ENCODE measurements around the gene DCBLD1.
A peak's percentile ranks its signal among the peaks of the same experiment; 100 is the strongest.
"Not testable (repeated sequence)": the region's sequence is repeated elsewhere in the genome, so short reads cannot be mapped to it uniquely, and the experiment has no call there.

The DCBLD1 gene

GRCh38 chr6:117482240-117483003, at the start of gene DCBLD1:
DCBLD1 (plus strand) TSS chr6:117482674; CDS start chr6:117482782, 108 bp downstream.
- peak; percentile 66 for DNase-seq

GRCh38 chr6:117440706-117441525, 41.6 kb upstream of the DCBLD1 start:
- DNase-seq = no peak

GRCh38 chr6:117441824-117442264, 40.6 kb upstream of the DCBLD1 start:
- no peak for DNase-seq

GRCh38 chr6:117442313-117442712, 40.2 kb upstream of the DCBLD1 start:
- DNase-seq = not testable (repeated sequence)

DNA sequence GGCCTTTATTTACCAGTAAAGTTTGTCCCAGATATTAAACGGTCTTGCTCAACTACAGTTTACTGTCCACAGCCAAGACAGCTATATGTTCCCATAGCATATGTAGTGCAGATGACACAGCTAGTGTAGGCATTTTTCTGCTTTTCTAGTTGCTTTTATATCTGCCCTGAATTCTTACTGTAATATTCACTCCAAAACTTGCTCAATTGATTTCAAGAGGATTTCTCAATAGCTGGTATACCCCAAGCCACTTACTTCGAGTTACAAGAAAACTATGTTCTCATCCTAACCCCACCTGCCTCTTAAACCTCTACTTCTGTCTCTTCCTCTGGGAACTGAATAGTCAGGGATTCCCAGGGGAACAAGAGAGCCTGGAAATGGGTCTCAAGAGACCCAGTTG, 37.9 kb upstream of the DCBLD1 start:
- no peak for DNase-seq

- DNase-seq = no peak
These were observed 35.6 kb upstream of the DCBLD1 start for GRCh38 chr6:117446861-117447260.

DNA sequence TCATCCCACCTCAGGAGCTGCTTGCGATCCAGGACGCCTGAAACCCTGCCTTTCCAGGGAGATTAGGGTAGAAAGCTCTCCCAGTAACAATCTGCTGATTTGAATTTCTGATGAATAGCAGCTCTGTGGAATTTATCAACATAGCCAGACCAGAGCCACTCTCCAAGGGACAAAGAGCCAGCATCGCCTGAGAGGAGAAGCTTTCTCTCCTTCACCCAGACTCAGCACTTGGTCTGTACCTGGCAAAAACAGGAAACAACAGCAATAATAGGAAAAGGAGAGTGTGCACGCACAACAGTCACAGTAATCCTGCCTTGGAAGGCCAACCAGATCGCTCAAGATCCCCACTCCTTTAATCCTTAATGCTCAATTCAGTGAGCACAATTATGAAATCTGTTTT, 34.5 kb upstream of the DCBLD1 start:
- no peak for DNase-seq

GRCh38 chr6:117448732-117449485, 33.6 kb upstream of the DCBLD1 start:
- no peak for DNase-seq

- DNase-seq = peak; percentile 20
These were observed 32.7 kb upstream of the DCBLD1 start for GRCh38 chr6:117449549-117450439.

GRCh38 chr6:117451671-117452070, 30.8 kb upstream of the DCBLD1 start:
- DNase-seq = no peak

DNA sequence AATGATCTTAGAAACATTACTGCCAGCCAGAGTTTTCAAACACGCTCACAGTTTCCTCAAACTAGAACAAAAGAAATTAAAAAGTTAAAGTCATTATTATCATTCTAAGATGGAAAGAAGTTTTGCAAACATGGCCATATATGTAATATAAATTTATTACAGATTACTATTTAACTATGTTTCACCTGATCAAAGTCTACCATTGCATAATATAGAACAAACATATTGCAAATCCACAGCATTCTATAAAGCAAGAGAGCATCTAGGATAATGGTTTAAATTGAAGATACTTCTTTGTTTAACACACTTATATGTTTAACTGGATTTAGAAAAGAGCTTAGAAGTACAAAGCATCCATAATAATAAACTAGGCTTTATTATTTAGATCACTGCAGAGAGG, 26.2 kb upstream of the DCBLD1 start:
- no peak for DNase-seq

DNA sequence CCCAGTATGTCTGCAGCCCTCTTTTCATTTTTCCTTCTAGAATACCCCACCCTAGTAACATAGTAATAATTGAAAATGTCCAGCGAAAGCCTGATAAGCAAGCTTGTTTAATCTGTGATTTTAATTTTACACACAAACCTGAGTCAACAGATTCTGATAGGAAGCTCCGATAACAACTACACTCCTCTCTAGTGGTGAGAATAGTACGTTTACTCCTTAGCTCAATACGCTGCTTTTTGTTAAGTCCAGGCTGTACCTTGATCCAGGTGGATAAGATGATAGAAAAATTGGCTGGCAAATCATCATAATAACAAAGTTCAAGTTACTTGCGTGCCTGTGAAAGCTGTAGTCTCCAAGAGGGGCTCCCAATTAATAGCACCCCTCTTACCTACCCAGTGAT, 25.5 kb upstream of the DCBLD1 start:
- no peak for DNase-seq

DNA sequence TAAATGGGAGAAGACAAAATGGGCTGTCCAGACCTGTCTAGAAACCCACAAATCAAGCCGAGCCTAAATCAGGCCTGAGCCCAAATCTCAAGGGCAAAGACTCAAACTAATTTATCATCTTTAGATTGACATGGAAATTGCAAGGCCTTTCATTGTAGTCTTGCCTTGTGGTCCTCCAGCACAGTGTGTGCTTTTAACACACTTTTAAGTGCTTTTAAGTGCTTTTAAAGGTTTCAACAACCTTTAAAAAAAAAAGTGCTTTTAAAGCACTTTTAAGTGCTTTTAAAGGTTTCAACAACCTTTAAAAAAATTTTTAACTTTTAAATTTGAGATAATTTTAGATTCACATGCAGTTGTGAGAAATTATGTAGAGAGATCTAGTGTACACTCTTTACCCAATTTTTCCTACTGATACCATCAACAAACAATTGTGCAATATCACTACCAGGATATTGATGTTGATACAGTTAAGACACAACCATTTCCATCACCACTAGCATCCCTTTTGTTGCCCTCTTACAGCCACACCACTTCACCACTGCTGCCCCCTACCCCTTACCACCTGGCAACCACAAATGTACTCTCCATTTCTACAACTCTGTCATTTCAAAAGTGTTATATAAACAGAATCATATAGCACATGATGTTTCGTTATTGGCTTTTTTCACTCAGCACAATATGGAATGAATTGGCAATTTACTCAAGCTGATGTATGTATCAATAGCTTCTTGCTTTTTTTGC, 23.1 kb upstream of the DCBLD1 start:
- no peak for DNase-seq

DNA sequence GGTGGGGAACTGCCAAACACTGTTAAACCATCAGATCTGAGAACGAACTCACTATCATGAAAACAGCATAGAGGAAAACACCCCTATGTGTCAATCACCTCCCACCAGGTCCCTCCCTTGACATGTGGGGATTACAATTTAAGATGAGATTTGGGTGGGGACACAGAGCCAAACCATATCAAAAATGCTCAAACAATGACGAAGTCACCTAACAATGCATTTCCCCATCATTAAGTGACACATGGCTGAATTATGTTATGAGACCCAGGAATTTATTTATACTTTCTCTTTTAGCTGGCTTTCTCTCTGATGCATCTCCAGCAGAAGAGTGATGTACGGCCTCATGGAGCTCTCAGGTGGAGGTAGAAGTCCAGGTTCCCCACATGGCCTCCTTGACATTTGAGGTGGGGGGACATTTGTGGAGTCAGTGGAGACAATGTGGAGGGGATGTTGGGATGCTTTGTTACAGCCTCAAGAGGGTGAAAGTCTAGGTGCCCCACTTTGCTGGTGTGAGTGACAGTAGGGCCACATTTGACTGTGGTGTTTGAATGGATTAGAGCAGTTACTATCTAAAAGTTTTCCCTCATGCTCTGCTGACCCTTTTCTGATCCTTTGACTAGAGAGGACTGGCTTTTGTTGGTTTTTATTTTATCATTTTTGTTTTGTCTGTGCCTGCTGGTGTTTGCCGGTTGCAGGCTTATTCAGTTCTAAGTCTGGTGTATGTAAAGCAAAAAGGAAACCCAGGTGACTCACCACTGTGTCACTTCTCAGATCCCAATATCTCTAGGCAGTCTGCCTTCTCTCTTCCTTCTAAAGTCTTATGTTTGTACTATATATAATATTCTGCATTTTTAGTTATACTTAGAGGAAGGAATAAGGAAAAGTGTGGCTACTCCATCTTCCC, 18.5 kb upstream of the DCBLD1 start:
- no peak for DNase-seq

- no peak for DNase-seq
These were observed 17.8 kb upstream of the DCBLD1 start for GRCh38 chr6:117464700-117465099.

DNA sequence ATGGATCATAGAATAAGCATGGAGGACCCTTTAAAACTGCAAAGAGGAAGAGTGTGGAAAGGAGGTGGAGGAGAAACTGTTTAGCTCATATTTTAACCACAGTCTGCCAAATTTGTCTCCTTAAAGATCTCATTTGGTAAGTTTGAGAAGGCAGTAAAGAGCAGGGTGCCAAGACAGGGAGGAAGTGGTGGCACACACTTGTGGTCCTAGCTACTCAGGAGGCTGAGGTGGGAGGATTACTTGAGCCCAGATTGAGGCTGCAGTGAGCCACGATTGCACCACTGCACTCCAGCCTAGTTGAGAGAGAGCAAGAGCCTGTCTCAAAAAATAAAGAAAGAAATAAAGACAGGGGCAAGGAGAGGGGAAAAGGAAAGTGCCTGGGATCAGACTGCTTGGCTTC, 16.8 kb upstream of the DCBLD1 start:
- DNase-seq = no peak

GRCh38 chr6:117467876-117468275, 14.6 kb upstream of the DCBLD1 start:
- DNase-seq = no peak

DNA sequence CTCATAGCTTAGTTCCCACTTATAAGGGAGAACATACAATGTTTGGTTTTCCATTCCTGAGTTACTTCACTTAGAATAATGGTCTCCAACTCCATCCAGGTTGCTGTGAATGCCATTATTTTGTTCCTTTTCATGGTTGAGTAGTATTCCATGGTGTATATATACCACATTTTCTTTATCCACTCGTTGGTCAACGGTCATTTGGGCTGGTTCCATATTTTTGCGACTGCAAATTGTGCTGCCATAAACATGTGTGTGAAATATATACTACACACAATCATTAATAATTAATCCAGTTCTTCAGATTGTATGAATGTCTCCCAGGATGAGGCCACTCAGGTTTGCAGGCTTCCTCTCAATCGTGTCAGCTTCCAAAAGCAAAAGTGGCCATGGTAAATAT, 13.9 kb upstream of the DCBLD1 start:
- DNase-seq = not testable (repeated sequence)

DNA sequence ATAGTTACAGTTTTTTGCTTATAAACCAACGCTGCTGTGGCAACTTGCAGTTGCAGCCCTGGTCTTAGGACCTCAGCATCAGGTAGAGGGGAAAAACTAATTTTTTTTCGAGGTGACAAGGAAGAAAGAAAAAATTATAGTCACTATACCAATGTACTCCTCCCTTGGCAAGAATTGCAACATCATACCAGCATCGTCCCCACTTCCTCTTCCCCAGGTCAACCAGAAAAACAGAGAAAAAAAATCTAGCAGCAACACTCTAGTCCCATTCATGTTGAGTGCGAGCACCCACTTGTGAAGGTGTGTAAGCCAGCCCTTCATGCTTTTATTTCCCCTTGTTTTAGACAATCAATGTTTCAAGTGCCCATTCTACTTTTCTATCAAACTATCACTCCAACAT, 13.1 kb upstream of the DCBLD1 start:
- DNase-seq = no peak

DNA sequence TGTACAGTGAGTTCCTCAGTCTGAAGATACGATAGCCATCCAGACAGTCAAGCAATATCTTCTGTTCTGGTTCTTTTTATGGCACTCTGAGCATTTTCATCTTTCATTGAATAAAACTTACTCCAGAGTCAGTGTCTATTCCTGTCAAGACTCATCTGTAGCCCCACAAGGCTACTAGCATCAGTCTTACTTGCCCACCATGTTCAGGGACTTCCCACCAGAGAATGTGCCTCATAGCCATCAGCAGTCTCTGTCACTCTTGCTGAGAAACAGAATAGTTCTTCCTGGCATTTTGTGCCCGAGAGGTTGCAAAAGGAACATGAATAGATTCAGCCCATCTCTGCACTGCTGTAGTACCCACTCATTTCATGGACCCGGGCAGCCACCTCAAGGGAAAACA, 12.7 kb upstream of the DCBLD1 start:
- DNase-seq = no peak

DNA sequence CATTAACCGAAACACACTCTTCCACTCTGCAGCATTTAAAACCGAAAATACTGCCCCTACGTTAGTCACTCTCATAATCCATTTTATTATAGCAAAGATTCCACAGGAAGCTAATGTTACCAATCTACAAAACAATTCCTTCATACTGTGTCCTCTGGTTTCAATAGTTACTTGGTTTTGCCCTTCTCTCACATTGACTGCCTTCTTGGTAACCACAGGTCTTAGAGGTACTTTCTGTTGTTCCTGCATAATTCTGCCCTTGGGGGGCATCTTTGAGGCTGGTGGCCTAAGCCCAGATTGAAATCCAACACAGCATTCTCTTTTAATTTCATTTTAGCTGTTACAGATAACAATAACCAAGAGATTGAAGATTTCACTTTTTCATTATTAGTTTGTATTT, 9.8 kb upstream of the DCBLD1 start:
- DNase-seq = no peak

All from DMS153 (cell line).